ENCODE data around the gene LIMCH1.

The LIMCH1 gene

DNA sequence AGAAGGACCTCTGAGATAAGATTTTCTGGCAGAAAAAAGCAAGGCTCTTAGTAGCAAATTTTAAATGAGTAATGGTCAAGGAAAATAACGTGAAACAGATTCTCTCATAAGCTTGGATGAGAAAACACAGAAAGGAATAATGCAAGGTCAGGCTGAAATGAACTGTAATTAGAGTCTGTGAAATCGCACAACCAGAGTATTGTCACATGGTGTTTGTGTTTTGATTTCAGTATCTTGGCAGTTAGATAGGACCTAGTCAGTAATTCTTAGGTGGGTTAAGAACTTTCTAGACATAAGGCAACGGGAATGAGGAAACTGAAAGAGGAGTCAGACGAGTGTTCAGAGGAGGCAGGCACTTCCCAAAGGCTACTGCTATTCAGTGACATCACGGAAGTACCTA is 34.6 kb downstream of the LIMCH1 start:
- DNase-seq = no peak

- DNase-seq = no peak
Measured at GRCh38 chr4:41572956-41573355, 35.0 kb downstream of the LIMCH1 start.

DNA sequence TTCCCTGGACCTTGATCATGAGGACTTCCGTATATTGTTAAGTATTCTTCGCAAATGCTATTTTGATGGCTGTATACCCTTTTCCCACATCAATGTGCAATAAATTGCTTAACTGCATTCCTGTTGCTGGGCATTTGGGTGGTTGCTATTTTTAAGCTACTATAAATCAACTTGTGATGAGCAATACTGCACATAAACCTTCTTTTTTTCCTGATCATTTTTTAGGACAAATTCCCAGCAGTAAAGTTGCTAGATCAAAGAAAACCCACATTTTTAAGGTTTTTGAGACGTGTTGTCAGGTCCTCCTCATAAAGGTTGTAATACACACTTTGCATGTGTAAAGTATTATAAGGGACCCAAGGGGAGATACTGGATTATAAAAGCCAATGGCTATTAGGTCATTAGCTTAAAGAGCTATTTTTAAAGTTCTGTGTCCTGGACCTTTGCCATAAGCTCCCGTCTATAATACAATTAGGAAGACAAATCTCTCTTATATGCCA is 35.6 kb downstream of the LIMCH1 start:
- no peak for DNase-seq

- DNase-seq = no peak
Measured at GRCh38 chr4:41575207-41575606, 37.2 kb downstream of the LIMCH1 start.

DNA sequence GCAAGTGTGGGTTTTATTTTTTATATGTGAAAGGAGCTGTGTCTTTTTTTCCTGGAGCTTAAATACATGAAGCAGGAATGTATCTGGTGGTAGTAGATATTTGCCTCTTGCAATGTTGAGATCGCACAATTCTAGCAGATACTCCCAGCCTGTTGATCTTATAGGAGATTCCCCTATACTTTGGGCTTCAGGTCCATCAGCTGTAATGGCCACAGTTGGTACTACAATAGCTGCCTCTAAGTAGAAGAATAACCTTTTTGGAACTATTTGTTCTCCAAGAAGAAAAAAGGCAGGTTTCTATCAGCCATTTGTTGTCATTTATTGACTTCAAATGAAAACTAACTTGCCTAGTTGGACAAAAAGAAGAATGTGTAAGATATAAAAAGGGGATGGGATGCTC is 37.7 kb downstream of the LIMCH1 start:
- DNase-seq = no peak

- DNase-seq = no peak
Measured at GRCh38 chr4:41579043-41579442, 41.1 kb downstream of the LIMCH1 start.

DNA sequence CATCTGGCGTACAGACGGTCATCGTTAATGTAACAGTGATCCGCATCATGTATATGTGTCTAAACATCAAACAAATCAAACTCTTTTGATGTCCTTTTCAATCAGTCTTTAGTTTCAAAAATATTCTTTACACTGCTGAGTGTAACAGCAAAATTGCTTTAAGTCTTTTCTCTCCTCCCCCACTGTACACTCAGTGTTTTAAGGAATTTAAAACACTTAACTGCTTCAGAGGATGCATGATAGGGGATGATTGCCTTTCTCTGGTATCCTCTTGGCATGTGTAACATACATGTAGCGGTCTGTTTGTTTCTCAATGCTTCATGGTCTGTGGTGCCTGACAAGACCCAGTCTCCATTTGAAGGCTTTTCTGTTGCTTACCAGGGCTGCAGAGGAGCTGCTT is 41.6 kb downstream of the LIMCH1 start:
- no peak for DNase-seq

GRCh38 chr4:41580007-41580406 is 42.0 kb downstream of the LIMCH1 start:
- DNase-seq = no peak

DNA sequence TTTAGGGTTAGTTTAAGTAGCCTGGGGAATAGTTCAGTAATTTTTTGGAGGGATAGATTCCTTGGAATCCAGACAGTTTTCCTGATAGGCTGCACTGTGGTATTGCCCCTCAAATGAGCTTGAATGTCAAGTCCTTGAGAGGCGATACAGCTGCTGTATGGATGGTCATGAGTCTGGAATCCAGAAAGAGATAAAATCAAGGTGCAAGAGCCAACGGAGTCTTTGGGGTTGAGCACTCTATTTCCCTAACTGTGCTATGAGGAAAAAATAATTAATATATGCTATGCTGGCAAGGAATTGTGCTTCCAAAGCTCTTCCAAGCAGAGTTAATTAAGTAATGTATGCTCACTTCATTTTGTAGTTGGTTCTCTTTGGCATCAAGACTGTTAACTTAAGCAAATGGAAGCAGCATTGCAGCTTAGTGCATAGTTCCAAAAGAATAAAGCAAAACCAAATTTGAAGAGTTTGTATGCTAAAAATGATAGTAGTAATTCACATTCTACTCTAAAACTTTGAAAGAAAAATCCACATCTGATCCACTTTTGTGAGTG is 48.8 kb downstream of the LIMCH1 start:
- DNase-seq = no peak

GRCh38 chr4:41587286-41587685 is 49.3 kb downstream of the LIMCH1 start:
- no peak for DNase-seq

GRCh38 chr4:41590591-41590990 is 52.6 kb downstream of the LIMCH1 start:
- no peak for DNase-seq

GRCh38 chr4:41594432-41594831 is 56.5 kb downstream of the LIMCH1 start:
- no peak for DNase-seq

GRCh38 chr4:41597494-41597893 is 59.5 kb downstream of the LIMCH1 start:
- no peak for DNase-seq

GRCh38 chr4:41598580-41598979 is 60.6 kb downstream of the LIMCH1 start:
- no peak for DNase-seq

DNA sequence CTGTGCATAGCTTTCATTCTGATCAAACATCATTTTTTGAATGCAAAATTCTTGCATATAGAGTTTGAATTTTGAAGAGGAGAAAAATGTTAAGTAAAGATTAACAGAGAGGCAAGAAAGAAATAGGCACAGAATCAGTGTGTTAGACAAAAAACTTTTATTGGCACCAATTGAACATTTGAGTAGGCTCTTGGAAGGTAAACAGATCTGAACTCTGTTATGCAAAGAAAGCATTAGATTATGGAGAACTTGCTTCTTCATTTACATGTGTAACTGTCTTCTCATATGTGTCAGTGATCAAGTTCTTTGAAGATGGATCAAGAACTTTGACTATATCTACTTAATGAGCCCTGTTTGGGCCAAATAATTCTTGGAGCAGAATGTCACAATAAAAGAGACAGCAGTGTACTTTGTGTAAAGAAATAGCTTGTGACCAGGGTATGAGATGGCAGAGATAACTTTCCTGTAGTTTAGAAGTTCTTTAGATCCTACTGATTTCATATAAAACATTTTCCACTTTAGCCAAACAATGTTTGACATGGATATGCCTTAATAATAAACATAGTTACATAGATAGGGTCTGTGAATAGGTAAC is 61.3 kb downstream of the LIMCH1 start:
- no peak for DNase-seq

DNA sequence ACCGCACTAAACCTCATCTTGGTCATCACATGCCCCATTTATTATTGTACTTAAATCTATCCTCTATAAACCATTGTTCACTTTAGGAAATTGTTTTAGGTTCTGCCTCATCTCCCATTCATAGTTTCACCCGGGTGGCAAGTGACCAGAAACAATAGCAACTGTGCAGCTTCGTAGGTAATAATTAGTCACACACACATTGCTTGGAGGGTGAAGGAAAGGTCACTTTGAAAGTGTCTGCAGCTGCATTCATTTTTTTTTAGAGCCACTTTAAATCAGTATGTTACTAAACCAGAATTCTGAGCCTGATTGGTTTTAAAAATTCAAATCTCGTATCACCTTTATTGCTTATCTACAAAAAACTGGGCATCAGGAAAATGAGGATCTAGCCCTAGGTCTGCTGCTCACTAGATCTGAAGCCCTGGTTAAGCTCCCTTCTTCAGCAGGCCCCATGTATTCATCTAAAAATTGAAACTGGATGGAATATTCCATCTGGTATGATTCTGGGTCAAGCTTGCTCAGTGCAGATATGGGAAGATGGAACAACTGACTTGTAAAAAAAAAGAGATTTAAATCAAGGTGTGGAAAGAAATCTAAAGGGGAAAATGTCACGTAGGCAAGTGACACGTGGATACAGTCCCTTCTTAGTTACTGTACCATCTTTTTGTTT is 62.4 kb downstream of the LIMCH1 start:
- DNase-seq = no peak

- DNase-seq = no peak
Measured at GRCh38 chr4:41601025-41601424, 63.1 kb downstream of the LIMCH1 start.

GRCh38 chr4:41602113-41602512 is 64.2 kb downstream of the LIMCH1 start:
- no peak for DNase-seq

- no peak for DNase-seq
Measured at GRCh38 chr4:41602886-41603498, 65.0 kb downstream of the LIMCH1 start.

DNA sequence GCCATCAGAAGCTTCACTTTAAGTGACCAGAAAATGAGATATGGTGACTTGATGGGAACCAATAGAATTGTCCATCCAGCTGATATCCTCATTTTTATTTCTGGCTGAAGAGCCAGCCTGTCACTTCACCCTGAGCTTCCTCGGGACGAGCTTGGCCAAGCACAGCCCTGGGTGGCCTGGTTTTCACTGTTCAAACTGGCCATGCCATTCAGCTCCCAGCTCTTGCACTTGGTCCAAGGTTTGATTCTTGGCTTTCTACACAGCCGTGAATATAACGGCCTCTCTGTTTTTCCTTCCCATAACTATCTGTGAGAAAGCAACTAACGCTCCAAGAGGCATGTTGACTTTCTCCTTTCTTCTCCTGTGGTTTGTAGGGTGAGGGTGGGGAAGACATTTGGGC is 71.9 kb downstream of the LIMCH1 start:
- no peak for DNase-seq

- no peak for DNase-seq
Measured at GRCh38 chr4:41610474-41610873, 72.5 kb downstream of the LIMCH1 start.

DNA sequence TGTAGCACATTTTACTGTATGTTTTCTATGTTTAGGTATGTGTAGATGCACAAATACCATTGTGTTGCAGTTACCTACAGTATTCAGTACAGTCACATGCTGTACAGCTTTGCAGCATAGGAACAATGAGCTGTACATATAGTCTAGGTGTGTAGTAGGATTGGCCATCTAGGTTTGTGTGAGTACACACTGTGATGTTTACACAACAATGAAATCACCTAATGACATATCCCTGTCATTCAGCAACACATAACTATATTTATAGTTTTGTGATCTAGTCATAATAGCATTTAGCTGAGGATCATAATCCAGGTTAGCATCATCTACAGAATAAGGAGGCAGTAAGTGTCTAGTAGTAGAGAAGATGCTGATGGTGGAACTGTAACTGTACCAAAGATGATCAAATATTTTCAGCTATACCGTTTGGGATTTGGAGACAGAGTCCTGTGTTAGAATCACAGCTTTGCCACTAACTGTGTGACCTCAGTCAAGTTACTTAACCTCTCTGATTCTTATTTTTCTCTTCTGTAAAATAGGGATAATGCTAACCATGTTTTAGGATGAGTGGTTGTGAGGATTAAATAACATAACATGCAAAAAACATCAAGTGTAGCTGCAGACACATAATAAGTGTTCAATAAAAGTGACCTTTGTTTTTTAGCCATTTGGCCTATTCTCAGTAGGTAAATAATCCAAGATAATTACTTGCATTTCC is 73.3 kb downstream of the LIMCH1 start:
- no peak for DNase-seq
